Cardiac muscle cell (in vitro differentiated cells and primary cell): ENCODE data around the gene CCDC32. TPM values are rescaled to one million over a fixed set of nuclear protein-coding genes. Genes with fewer than 3 reads are reported as not detected.

ENCODE experiments used
- DNase-seq, 2 donors: peaks; one replicate each; pipeline versions ENCODE4 v3.0.0 to v3.0.0-alpha.2; 2010 to 2017; ENCODE audit warnings: low read depth in 1 of 2, low spot score in 1 of 2
- H3K27ac ChIP-seq: fragments of 200-600 bp; sonication (generic); 2 replicates; pipeline ENCODE4 v1.5.1; 2016
- H3K27me3 ChIP-seq: fragments of 200-600 bp; sonication (generic); 2 replicates; pipeline ENCODE4 v1.6.0; 2016; ENCODE audit warnings: control low read depth
- H3K36me3 ChIP-seq: fragments of 200-600 bp; sonication (generic); 2 replicates; pipeline ENCODE4 v1.5.1; 2016; ENCODE audit warnings: control low read depth
- H3K4me1 ChIP-seq: fragments of 200-600 bp; sonication (generic); 2 replicates; pipeline ENCODE4 v1.8.1; 2017; ENCODE audit warnings: low read depth, mild to moderate bottlenecking, mixed run types
- H3K4me3 ChIP-seq: fragments of 200-600 bp; sonication (generic); 2 replicates; pipeline ENCODE4 v1.5.1; 2016; ENCODE audit warnings: mild to moderate bottlenecking
- H3K9me3 ChIP-seq: fragments of 200-600 bp; sonication (generic); 2 replicates; pipeline ENCODE4 v1.5.1; 2017; ENCODE audit warnings: low read depth, mild to moderate bottlenecking, control low read depth
- polyA plus RNA-seq: library from polyadenylated mRNA; unstranded; fragments of >200 nt; fragmentation: Nextera tagmentation; extraction: Ambion mirVana; gene quantifications from 2 replicates; pipeline ENCODE4 v1.2.1, GENCODE V29; 2016
- total RNA-seq: library from RNA; depleted of rRNA; stranded (reverse); fragments of >200 nt; gene quantifications from 2 replicates; pipeline ENCODE4 v1.2.3, GENCODE V29; 2016
- TF ChIP-seq, protein P1 (sequence below): IDR thresholded peaks from 2 replicates; pipeline ENCODE4 v1.5.1; 2012; ENCODE audit warnings: low read depth, mild to moderate bottlenecking, low read length

CCDC32 gene
- total and polyA plus RNA-seq, 2 experiments from 2014 or later: 16.7 to 26.2 TPM

GRCh38 chr15:40598126-40598525, 33.3 kb upstream of the CCDC32 start:
- no peaks in the 10 kb centered on the region for H3K9me3 ChIP-seq
- peaks cover 6% of the 10 kb centered on the region for H3K4me1 ChIP-seq
- no peak overlapping the region for H3K27ac ChIP-seq
- TF ChIP-seq, protein P1, sequence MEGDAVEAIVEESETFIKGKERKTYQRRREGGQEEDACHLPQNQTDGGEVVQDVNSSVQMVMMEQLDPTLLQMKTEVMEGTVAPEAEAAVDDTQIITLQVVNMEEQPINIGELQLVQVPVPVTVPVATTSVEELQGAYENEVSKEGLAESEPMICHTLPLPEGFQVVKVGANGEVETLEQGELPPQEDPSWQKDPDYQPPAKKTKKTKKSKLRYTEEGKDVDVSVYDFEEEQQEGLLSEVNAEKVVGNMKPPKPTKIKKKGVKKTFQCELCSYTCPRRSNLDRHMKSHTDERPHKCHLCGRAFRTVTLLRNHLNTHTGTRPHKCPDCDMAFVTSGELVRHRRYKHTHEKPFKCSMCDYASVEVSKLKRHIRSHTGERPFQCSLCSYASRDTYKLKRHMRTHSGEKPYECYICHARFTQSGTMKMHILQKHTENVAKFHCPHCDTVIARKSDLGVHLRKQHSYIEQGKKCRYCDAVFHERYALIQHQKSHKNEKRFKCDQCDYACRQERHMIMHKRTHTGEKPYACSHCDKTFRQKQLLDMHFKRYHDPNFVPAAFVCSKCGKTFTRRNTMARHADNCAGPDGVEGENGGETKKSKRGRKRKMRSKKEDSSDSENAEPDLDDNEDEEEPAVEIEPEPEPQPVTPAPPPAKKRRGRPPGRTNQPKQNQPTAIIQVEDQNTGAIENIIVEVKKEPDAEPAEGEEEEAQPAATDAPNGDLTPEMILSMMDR: no peak
- no peak for DNase-seq
- no peaks in the 10 kb centered on the region for H3K36me3 ChIP-seq
- H3K27me3 ChIP-seq: no peaks in the 10 kb centered on the region
- H3K4me3 ChIP-seq: no peak overlapping the region

GRCh38 chr15:40597024-40597423, 32.2 kb upstream of the CCDC32 start:
- Histone ChIP-seq H3K4me1 (peaks cover 6% of the 10 kb centered on the region), H3K4me3 (no peak overlapping the region), H3K27ac (no peak overlapping the region), H3K36me3 (no peaks in the 10 kb centered on the region), H3K27me3 (no peaks in the 10 kb centered on the region), H3K9me3 (no peaks in the 10 kb centered on the region)
- DNase-seq: no peak
- TF ChIP-seq, protein P1: no peak

GRCh38 chr15:40595773-40596172, 30.9 kb upstream of the CCDC32 start:
- TF ChIP-seq, protein P1: no peak
- Histone ChIP-seq H3K27me3 (no peaks in the 10 kb centered on the region), H3K27ac (no peak overlapping the region), H3K4me1 (peaks cover 13% of the 10 kb centered on the region), H3K9me3 (no peaks in the 10 kb centered on the region), H3K4me3 (no peak overlapping the region), H3K36me3 (no peaks in the 10 kb centered on the region)
- DNase-seq: peak in 1 of 2 donors; percentile 1

- H3K4me3 ChIP-seq: peak overlapping the region; percentile 89
- H3K27ac ChIP-seq: no peak overlapping the region
- no peaks in the 10 kb centered on the region for H3K27me3 ChIP-seq
- H3K9me3 ChIP-seq: no peaks in the 10 kb centered on the region
- H3K36me3 ChIP-seq: no peaks in the 10 kb centered on the region
- DNase-seq: no peak
- TF ChIP-seq, protein P1: no peak
- H3K4me1 ChIP-seq: peaks cover 17% of the 10 kb centered on the region
These were observed 30.4 kb upstream of the CCDC32 start for GRCh38 chr15:40595219-40595618.

- no peaks in the 10 kb centered on the region for H3K27me3 ChIP-seq
- peak; percentile 57 to 80 for DNase-seq
- H3K4me3 ChIP-seq: peak overlapping the region; percentile 89
- H3K36me3 ChIP-seq: no peaks in the 10 kb centered on the region
- no peaks in the 10 kb centered on the region for H3K9me3 ChIP-seq
- peak overlapping the region; percentile 97 for H3K27ac ChIP-seq
- peaks cover 19% of the 10 kb centered on the region for H3K4me1 ChIP-seq
- TF ChIP-seq, protein P1: peak; percentile 12
These were observed 29.6 kb upstream of the CCDC32 start for GRCh38 chr15:40594429-40594836.
